Measurements from ENCODE around the gene CWC27.

CWC27 gene, protein sequence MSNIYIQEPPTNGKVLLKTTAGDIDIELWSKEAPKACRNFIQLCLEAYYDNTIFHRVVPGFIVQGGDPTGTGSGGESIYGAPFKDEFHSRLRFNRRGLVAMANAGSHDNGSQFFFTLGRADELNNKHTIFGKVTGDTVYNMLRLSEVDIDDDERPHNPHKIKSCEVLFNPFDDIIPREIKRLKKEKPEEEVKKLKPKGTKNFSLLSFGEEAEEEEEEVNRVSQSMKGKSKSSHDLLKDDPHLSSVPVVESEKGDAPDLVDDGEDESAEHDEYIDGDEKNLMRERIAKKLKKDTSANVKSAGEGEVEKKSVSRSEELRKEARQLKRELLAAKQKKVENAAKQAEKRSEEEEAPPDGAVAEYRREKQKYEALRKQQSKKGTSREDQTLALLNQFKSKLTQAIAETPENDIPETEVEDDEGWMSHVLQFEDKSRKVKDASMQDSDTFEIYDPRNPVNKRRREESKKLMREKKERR

DNA sequence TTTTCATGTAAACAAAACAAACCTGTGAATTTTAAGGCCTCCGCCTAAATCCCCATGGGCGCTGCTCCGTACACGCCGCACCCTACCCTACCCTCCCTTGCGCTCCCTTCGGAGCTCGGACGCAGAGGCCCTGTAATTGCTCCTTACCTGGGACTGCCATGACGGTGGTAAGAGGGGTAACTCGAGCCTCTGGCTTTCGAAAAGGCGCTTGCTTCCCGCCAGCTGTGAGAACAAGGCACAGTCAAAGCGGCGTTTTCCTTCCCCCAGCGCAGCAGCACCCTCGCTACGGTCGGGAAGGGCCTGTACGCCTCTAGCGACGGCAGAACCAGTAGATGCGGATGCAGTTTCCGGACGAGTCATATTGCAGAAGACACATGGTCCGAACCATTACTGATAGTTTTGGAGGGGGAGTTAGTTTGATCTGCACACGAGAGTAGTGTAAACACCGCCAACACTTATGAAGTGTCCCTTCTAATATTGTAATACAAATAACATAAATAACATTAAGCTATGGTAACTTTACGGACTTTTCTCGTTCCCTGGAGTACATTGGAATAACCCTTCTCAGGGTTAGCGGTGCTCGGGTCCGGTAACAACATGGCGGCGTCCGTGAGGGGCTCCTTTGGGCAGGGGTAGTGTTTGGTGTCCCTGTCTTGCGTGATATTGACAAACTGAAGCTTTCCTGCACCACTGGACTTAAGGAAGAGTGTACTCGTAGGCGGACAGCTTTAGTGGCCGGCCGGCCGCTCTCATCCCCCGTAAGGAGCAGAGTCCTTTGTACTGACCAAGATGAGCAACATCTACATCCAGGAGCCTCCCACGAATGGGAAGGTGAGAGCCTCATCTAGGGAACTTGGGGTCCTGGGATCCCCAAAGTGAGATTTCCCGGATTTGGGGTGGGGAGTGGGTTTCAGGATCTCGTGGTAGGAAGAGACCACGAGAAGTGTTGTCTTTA lies at the start of gene CWC27, which contains the start of gene SREK1IP1:
CWC27 (plus strand) TSS at position 573 of the 955 bp plus-strand sequence; CDS start at position 790, 217 bp downstream.
SREK1IP1 (minus strand) TSS at position 334 of the 955 bp plus-strand sequence; CDS start at position 160, 174 bp downstream.
- DNase-seq, result peak; percentile 32

DNA sequence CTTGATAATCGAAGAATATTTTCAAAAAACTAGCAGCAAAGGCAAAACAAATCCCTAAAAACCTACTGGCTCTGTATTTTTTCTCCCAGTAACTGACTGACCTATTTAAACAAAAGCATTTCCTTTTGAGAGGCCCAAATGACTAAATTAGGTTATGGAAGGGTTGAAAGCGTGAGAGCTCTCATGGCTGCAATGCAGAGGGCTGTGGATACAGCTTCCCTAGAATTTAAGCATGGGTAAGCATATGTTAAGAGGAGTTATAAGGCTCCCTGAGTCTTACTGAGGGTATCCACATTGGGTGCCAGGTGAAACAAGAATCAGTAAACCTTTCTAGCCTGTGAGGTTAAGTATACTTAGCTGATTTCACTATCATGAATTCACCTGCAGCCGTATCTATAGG lies 46.1 kb upstream of the CWC27 start:
- DNase-seq, result no peak

DNA sequence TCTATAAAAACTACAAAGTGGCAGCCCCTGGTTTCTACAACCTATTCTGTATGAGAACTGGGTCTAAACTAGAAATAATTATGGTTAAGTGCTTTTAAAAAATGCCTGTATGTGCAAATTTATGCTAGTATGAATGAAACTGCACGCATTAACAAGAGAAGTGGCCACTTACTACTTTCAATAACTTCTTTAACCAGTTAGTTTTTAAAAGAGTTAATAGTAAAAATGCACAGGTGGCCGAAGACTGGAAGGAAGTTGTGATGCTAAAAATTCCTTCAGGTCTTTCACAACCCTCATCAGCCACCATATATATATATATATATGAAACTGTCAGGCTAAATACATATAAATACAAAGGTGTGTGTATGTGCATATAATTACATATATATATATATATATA lies 41.6 kb upstream of the CWC27 start:
- no peak for DNase-seq

DNA sequence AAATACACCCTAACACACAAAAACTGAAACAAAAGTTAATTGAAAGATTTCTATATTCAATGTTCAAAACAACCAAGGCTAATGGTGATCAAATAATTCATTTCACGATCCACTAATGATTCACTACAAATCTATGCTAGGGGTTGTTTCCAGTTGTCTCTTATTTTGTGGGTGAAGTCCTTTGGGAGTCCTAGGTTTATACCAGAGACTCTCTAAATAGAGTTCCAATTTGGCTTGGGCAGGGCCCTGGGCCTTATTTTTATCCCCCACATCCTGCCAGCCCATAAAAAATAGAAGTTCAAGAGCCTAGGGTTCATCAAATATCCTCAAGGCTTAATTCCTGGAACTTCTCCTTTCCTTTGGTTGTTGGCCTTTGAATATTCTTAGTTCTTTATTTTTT lies 26.3 kb upstream of the CWC27 start:
- DNase-seq, result no peak

DNA sequence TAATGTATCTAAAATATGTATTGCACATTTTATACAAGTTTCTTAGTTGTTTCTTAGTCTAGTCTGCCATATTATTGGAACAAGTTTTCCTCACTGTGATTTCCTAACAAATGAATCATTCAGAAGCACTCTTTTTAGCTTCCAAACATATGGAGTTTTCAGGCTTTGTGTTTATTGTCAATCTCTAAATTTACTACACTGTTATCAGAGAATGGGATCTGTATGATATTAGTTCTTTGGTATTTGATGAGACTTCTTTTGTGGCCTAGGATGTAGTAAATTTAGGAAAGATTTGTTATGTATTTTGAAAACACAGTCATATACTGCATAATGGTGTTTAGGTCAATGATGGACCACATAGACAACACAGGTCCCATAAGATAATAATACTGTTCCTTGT lies 25.9 kb upstream of the CWC27 start:
- DNase-seq, result no peak

DNA sequence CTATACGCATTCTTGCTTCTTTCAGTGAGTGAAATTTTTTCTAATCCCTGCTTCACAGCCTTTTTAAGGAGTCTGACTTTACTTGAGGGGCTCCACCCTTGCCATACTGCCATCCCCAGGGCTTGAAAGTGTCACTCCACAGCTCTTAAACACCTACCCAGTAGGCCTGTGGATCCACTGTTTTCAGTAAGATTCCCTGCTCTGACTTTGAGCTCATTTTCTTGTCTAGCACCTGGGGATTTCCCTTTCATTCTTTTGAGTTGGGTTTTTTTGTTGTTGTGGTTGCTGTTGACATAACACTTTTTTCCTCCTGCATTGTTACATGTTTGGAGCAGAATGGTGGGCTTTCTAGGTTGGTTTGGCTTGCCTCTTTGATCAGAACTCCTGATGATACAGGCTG lies 23.8 kb upstream of the CWC27 start:
- no peak for DNase-seq

DNA sequence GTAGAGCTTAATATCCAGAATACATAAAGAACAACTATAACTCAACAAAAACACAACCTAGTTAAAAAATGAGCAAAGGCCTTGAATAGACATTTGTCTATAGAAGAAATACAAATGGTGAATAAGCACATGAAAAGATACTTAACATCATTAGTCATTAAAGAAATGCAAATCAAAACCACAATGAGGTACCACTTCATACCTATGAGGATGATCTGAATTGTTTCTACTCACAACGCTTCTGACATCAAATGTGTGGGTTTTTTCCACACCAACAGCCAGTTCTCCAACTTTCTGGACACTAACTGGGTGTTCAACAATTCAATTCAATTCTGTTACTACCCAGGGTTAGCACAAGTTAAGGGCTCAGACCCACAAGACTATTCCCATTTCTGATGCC lies 22.3 kb upstream of the CWC27 start:
- no peak for DNase-seq

DNA sequence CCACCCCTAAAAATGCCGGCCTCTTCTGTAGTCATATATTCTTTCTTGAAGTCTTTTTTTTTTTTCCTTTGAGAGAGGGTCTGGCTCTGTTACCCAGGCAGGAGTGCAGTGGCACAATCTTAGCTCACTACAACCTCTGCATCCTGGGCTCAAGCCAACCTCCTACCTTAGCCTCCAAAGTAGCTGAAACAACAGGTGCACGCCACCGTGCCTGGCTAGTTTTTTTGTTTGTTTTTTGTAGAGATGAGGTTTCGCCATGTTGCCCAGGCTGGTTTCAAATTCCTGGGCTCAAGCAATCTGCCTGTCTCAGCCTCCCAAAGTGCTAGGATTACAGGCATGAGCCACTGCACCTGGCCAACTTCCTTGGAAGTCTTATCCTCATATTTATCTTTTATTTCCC lies 19.3 kb upstream of the CWC27 start:
- no peak for DNase-seq

DNA sequence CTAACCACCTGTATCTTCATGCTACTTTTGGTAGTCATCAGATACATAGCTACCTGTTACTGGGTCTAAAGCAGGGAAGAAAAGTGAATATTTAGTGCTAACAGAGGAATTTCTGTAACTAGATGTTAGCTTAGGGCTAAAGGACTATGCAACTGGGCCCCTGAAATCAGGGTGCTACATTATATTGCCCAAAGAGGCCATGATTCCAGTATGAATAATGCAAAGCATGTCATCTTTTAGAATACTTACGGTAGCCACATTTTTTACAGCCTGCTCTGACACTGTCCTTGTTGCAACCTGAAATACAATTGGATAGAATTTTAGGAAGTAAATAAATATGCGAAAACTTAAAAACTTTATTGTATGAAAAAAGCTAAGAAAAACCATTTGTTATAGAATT lies 14.7 kb upstream of the CWC27 start:
- DNase-seq, result no peak

DNA sequence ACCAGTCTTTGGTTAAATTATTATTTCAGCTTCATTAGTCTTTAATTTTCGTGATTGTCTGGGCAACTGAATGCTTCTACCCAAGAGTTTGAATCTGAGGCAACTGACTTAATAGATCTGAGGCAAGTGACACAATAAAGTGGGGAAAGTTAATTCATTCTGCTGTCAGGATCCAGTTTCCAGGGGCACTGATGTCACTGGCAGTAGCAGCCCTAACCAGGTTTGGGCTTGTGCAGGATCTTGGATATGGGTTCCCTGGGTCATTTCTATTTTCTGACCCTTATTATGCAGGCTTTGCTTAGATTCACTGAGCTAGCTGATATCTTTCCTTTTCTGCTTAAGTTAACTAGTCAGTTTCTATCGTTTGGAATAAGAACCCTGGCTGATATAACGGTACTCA lies 9.8 kb upstream of the CWC27 start:
- DNase-seq, result no peak

DNA sequence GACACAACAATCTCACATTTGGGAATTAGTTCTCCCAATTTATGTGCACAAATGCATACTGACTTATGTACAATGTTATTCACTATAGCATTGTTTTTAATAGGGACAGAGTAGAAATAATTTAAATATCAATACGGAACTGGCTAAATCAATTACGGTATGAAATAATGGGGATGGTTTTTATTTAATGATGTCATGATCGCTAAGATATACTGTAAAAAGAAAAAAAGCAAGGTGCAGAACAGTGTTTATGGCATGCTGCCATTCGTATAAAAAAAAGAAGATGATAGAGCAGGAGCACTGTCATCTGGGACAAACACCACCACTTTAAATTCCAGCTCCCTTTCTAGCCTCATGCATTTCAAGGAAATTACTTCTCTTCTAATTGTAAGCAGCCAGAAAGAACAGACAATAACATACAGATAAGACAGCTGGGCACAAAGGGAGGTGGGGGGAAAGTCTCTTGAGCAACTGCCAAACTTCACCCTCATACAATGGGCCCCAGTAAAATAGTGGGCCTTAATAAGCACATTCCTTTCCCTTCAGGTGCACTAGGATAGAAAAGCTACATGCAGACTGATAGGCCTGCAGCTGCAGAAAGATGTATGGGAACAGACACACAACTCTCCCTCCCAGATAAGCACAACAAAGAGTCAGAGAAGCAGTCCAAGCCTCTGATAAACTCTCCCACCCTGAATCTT lies 8.6 kb upstream of the CWC27 start:
- DNase-seq, result no peak

DNA sequence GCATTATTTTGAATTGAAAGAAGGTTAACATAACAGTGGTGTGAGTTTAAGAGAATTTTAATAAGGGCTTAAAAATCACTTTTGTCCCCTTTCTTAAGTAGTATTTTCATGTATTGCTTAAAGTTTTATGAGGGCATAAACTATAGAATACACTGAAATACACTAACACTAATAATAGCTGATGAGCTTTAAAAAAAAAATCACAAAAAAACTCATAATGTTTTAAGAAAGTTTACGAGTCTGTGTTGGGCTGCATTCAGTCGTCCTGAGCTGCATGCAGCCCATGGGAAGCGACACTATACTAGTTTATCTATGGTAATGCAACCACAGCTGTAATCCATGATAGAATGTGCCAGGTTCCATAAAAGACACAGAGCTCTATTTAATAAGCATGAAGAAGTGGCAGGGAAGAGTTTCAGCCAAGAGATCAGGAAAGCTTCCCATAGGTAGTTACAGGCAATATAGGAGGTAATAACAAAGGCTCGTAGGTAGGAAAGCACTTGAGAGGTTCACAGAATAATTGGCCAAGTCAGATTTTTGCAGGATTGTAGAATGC lies 4.7 kb upstream of the CWC27 start:
- no peak for DNase-seq

DNA sequence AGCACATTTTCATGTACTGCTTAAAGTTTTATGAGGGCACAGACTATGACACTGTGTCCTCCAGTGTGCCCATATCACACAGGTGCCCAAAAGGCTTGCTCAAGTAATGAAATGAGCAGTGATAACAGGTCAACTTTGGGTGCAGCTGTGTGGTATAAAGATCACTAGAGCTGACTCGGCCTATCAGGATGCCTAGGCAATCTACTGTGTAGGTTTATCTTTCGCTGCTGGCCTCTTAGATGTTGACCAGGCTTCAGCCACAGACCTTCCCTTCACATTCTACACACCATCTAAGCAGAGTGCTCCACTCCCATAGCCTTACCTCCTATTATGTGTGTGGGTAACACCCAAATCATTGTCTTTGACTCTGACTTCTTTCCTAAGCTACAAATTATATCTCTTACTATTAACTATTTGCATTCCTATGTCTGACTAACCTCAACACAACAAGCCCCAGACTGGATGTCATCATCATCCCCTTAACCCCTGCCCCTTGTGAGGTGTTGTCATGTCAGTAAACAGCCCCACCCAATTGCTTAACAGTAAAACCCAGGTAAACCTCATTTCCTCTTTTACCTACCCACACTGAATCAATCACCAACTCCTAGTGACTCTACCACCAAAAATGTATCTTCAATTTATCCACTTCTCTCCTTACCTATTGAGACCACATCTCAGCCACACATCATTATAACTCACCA lies 2.8 kb upstream of the CWC27 start:
- DNase-seq, result no peak

DNA sequence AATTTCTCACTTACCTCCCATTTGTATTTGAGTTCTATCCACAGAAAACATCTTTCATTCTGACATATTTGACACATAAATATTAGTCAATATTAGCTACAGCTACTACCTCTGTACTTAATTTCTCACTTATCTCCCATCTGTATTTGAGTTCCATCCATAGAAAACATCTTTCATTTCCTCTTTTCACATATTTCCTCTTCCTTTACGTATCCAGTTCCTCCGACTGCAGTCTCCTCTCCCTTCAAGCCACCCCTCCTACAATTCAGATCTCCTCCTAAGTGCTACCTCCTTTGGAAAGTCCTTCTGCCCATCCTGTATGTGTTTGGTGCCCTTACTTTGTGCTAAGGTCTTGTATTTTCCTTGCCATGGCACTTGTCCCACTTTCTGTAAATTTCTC lies 1.8 kb upstream of the CWC27 start:
- no peak for DNase-seq

DNA sequence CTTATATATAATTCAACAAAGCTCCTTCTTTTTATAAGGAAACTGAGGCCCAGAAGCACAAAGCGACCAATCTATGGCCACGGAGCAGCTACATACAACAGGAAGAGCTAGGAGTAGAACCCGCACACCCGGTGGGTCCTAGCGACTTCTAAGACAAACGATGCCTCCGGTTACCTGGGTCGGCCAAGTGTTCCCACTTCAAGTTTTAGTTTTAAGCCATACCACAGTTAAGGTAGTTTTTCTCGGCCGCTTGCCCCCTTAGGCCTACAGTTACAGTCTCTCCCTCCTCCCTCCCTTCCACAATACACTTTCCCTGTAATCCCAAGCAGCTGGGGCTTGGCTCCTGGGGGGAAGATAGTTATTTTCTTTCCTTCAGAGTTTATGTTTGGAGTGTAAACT lies 772 bp upstream of the CWC27 start:
- no peak for DNase-seq

DNA sequence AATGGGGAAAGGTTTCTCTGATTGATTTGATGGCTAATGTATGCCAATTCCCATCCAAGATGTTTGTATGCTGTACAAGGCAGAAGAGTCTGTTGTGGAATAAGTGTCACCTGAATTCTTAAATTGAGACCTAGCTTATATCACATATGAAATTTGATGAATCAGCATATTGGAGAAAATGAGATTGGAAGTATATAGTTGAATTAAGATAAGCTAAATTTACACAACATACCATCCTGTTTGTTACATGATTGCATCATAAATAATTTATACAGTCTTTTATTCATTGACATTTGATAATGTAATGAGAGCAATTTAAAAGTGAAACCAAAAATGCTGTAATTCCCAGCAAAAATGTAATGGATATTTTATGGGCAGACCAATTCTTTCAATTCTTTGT lies 1.1 kb downstream of the CWC27 start:
- no peak for DNase-seq

DNA sequence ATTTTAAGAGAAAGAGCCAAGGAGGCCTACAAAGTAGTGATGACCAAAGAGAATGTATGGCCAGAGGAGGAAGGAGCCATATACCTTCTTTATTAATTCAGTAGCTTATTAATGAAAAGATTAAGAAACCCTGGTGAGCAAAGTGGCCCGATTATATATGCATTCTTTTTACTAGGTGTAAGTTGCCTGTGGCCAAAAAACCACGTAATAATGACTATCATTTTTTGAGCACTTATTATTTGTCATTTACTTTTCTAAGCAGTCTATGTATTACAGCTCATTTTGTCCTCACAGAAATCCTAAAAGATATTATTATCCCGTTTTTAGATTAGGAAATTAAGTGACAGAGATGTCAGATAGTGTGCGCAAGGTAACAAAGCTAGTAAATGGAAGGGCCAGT lies 3.0 kb downstream of the CWC27 start:
- DNase-seq, result no peak

DNA sequence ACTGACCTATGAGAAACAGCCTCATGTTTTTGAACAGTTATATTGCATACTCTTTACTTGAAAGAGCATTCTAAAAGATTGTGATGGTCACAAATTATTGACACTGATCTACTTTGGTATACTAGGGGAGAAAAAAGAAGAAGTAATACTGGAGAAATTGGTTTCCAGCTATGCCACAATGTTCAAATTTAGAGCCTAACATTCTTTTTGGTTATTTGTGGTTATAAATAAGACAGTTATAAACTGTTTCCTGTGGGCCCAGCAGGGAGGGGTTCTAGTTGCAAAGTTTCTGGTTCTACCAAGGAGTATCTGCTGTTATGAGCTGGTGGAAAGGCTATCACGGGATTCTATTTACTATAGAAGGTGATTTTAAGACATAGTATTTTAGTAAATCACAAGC lies 4.8 kb downstream of the CWC27 start:
- DNase-seq, result no peak

DNA sequence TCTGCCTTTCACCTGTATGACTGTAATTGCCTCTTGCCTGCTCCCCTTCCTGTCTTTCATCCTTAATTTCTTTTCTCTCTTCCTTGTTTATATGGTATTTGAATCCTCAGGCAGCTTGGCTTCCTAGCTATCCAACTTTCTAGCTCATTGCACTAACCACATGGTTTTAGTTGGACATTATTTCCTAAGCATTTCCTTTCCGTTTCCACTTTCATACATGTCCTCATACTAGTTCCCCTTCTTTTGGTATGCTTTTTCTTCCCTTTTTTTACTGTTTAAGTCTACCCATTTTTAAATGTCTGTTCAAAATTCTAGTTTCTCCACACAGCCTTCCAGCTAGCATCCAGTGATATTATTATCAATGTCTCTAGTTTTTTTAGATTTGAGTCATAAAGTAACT lies 6.6 kb downstream of the CWC27 start:
- DNase-seq, result no peak

DNA sequence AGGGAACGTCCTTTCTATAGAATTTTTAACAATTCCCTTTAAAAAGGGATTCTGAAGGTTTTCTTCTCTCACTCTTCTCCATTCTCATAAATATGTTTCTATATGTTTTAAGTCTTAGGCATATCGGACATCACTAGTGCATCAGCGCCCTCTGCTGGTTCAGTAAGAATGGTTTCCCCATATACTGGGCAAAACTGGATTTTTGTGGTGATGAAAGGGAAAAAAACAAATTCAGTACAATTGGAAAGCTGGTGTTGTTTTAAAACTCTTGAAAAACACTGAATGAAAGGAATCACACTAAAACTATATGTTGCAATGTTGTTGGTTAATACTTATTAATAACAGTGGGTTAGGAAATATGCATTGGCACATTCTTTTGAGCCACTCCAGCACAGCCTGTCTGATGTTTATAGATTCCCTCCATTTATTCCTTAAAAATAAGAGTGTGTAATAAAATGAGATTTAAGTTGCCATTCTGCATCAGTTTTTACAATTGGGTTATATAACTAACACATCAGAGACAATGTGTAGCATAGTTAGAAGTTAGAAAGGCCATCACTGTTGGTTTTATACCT lies 15.8 kb downstream of the CWC27 start:
- peak; percentile 9 for DNase-seq

DNA sequence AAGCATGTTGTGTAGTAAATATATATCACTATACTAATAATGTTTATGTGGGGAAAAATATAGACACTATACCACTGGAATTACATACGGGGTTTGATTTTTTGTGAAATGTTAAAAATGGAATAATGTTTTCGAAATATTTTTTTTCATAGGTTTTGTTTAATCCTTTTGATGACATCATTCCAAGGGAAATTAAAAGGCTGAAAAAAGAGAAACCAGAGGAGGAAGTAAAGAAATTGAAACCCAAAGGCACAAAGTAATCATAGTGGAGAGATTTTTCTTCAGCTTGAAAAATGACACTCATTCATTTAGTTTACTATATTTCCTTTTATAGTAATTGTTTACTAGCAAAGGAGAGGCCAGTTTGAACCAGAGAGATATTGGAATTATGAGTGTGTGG lies 17.6 kb downstream of the CWC27 start:
- no peak for DNase-seq

DNA sequence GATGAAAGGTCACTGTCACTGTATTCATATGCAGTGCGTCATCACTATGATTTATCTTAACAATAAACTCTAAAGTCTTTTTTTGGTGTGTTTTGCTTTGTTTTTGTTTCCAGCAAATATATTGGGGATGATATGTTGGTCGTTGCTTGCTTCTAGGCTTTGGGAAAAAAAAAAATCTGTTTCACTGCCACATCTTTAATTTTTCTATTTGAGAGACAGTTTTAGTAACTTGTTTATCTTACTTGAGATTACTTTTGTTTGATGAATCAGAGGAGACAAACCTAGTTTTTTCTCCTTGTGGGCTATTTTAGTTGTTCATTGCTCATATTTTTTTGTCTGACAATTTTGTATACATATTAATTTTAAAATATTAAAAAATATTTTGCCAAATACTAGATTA lies 19.4 kb downstream of the CWC27 start:
- no peak for DNase-seq

Measured in NCI-H2107 (cell line).